PC-3 (cell line): ENCODE results near the gene CBFA2T2.
"Not testable (repeated sequence)": the region's sequence is repeated elsewhere in the genome, so short reads cannot be mapped to it uniquely, and the experiment has no call there.

Experiments
- CTCF ChIP-seq: fragments of 300-600 bp; sonication (generic); conservative IDR thresholded peaks from 2 replicates; pipeline ENCODE4 v1.5.1; 2017; ENCODE audit warnings: antibody characterized with exemption, low read depth, mild to moderate bottlenecking, low read length
- EZH2 ChIP-seq: fragments of 300-600 bp; sonication (generic); IDR thresholded peaks from one replicate; pipeline ENCODE4 v1.6.1; 2017; ENCODE audit warnings: antibody characterized with exemption, mild to moderate bottlenecking, low read length; ENCODE audit not compliant: unreplicated experiment
- EZH2phosphoT487 ChIP-seq: fragments of 300-600 bp; sonication (generic); IDR thresholded peaks from 2 replicates; pipeline ENCODE4 v1.6.1; 2018; ENCODE audit warnings: mild to moderate bottlenecking, antibody characterized with exemption, low read length, borderline replicate concordance

DNA sequence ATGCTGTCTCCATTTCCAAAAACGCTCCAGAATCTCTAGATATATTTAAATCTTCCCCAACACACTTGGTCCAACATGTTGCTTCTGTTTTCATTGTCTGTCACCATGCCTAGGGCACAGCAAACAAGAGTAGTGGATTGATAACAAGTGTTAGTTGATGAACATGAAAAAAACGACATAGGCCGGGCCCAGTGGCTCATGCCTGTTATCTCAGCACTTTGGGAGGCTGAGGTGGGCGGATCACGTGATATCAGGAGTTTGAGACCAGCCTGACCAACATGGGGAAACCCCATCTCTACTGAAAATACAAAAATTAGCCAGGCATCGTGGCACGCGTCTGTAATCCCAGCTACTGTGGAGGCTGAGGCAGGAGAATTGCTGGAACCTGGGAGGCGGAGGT is 102.0 kb downstream of the CBFA2T2 start:
- TF ChIP-seq CTCF, EZH2phosphoT487, EZH2: not testable (repeated sequence)
